NB4 (cell line): ENCODE measurements around the gene MGME1.

Experiments used
- DNase-seq: peaks from one replicate; pipeline ENCODE4 v3.0.0; 2010; ENCODE audit warnings: low read depth
- H3K4me3 ChIP-seq: one replicate; pipeline ENCODE4 v1.5.1; 2011; ENCODE audit warnings: mild to moderate bottlenecking, low read depth, low read length, moderate library complexity
- MYC ChIP-seq: IDR thresholded peaks from 2 replicates; pipeline ENCODE4 v1.6.1; 2011; ENCODE audit warnings: low read depth, low read length
- POLR2A ChIP-seq: IDR thresholded peaks from 2 replicates; pipeline ENCODE4 v1.6.1; 2011; ENCODE audit warnings: mild to moderate bottlenecking; ENCODE audit not compliant: insufficient read length; ENCODE audit errors: extremely low read depth
- TF ChIP-seq, protein P1 (sequence below): IDR thresholded peaks from 2 replicates; pipeline ENCODE4 v1.6.1; 2011; ENCODE audit warnings: low read depth, low read length
- TF ChIP-seq, protein P2 (sequence below): IDR thresholded peaks from one replicate; pipeline ENCODE4 v1.5.1; 2012; ENCODE audit warnings: low read depth, low read length

Gene MGME1

DNA sequence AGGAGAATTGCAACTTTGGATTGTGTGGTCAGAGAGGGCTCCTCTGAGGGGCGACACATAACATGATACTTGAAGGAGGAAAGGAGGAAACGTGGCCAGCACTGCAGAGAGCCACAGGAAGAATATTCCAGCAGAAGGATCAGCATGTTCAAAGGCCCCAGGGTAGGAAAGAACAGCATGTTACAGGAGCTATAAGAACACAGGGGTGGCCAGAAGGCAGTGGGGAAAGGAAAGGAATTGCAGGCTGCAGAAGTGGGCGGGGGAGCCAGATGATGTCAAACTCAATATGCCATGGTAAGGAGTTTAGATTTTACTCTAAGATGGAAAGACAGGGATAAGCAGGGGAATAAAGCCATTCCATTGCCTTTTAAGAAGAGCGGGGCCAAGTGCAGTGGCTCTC lies 30.7 kb downstream of the MGME1 start:
- no peak for DNase-seq
- no peak overlapping the region for H3K4me3 ChIP-seq
- TF ChIP-seq, protein P1, sequence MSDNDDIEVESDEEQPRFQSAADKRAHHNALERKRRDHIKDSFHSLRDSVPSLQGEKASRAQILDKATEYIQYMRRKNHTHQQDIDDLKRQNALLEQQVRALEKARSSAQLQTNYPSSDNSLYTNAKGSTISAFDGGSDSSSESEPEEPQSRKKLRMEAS: no peak
- TF ChIP-seq MYC: no peak
- TF ChIP-seq, protein P2, sequence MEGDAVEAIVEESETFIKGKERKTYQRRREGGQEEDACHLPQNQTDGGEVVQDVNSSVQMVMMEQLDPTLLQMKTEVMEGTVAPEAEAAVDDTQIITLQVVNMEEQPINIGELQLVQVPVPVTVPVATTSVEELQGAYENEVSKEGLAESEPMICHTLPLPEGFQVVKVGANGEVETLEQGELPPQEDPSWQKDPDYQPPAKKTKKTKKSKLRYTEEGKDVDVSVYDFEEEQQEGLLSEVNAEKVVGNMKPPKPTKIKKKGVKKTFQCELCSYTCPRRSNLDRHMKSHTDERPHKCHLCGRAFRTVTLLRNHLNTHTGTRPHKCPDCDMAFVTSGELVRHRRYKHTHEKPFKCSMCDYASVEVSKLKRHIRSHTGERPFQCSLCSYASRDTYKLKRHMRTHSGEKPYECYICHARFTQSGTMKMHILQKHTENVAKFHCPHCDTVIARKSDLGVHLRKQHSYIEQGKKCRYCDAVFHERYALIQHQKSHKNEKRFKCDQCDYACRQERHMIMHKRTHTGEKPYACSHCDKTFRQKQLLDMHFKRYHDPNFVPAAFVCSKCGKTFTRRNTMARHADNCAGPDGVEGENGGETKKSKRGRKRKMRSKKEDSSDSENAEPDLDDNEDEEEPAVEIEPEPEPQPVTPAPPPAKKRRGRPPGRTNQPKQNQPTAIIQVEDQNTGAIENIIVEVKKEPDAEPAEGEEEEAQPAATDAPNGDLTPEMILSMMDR: no peak
- TF ChIP-seq POLR2A: no peak

DNA sequence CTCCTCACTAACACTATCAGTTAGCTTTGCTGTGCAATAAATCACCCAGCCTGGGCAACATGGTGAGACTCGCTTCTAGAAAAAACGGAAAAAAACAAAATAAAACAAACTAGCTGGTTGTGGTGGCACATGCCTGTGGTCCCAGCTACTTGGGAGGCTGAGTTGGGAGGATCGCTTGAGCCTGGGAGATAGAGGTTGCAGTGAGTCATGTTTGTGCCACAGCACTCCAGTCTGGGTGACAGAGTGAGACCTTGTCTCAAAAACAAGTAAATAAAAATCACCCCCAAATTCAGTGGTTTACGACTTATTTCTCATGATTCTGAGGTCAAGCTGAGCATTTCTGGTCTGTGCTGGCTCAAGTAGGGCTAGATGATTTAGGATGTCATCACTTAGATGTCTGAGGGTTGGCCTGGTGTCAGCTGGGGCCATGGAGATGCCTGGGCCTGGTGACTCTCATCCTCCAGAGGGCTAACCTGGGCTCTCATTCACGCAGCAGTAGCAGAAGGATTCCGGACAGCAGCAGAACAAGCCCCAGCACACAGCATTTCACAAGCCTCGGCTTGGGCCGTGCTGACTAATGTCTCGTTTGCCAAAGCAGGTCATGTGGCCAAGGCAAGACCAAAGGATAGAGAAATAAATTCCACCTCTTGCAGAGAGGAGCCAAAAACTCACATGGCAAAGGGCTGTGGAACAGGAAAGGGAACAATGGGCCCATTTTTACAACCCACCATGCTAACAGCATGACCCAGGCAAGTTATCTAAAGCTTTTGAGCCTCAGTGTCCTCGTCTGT lies 32.5 kb downstream of the MGME1 start:
- DNase-seq: no peak
- TF ChIP-seq, protein P2: no peak
- TF ChIP-seq, protein P1: no peak
- TF ChIP-seq MYC (no peak), POLR2A (no peak)
- no peak overlapping the region for H3K4me3 ChIP-seq

DNA sequence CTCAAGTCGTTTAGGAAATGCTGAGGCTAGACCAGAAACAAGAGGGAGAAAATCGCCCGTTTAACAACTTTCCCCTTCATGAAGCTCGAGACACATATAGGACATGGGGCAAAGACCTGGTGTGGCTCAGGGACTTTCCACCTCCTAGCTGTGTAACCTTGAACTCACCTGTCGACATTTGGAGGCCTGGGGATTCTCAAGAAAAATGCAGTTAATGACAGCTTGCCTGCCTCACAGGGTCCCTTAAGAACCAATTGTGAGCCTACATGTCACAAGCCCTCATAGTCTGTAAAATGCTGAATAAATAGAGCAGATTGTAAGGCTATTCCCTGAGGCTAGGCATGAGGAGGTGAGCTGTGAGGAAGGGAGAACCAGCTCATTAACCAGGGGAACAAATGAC lies 35.1 kb downstream of the MGME1 start:
- TF ChIP-seq, protein P2: no peak
- H3K4me3 ChIP-seq: no peak overlapping the region
- no peak for DNase-seq

DNA sequence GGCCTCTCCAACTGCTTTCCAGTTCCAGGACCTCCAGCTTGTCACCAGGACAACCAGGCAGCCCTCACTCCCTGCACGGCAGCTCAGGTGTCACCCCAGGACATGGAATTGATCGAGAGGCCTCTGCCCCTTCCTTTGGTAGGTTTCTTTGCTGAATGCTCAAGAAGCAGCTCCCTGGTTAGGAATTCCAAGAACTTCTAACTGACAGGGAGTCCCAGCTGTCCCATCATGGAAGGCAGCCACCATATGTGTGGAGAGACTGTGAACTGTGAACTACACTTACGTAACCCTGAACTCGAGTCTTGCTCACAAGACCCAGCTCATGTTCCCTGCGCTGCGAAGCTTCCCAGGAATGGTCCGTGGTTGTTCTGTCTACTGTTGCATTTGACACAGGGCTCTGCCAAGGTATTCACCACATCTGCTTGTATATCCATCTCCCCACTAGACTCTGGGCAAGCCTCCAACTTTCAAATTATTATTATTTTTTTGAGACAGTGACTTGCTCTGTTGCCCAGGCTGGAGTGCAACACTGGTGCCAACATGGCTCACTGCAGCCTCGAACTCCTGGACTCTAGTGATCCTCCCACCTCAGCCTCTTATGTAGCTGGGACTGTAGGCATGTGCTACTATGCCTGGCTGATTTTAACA lies 35.7 kb downstream of the MGME1 start:
- TF ChIP-seq, protein P2: no peak
- TF ChIP-seq MYC (no peak), POLR2A (no peak)
- TF ChIP-seq, protein P1: no peak
- DNase-seq: no peak

DNA sequence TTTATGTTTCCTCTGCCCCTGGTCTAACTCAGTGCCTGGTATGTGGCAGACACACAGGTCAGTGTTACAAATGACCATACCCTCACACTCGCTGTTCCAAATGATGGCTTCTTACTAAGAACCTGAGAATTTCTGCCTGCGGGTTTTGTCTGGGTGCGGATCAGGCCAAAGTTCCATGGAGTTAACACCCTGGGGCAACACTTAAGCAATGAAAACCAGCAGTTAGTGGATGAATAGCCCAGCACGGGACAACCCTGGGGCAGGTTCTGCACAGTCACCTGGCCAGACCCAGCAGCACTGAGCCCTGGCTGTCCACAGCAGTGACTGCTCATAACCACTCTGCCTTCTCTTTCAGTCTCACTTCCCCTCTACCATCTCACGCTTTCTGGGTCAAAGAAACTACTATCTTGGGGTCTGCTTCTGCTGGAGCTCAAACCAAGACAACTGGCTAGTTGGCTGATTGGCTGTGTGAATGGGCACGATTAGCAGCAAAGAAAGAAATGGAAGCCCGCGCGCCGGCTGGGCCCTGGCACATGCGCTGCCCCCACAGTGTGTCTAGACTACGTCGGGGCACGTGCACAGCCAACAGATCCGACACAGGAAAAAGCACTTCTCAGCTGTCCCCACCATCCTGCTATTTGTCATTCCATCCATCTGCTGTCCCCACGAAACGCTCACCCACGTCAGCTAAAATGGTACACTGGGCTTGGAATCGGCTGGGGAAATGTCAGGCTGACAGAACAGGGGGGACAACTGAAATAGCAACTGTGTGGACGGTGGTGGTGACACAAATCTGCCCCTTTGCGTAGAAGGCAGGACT lies 36.6 kb downstream of the MGME1 start:
- TF ChIP-seq, protein P2: no peak
- TF ChIP-seq, protein P1: no peak
- TF ChIP-seq MYC: no peak
- no peak for TF ChIP-seq POLR2A
- DNase-seq: no peak
- H3K4me3 ChIP-seq: no peak overlapping the region

More for the DNA sequence above, 35.7 kb downstream of the MGME1 start:
- no peak overlapping the region for H3K4me3 ChIP-seq
